Fibroblast of mammary gland (primary cell): ENCODE measurements around the gene PRSS36.
A peak's percentile ranks its signal among the peaks of the same experiment; 100 is the strongest.

Experiments
- DNase-seq: peaks from one replicate; pipeline ENCODE4 v3.0.0-alpha.2; 2010; ENCODE audit warnings: low read depth
- H3K4me3 ChIP-seq: 2 replicates; pipeline ENCODE4 v1.5.1; 2011; ENCODE audit warnings: low read depth, mild to moderate bottlenecking, low read length, moderate library complexity; ENCODE audit not compliant: control insufficient read depth
- TF ChIP-seq, protein P1 (sequence below): conservative IDR thresholded peaks from 2 replicates; pipeline ENCODE4 v1.5.1; 2011; ENCODE audit warnings: low read depth, low read length, inconsistent platforms; ENCODE audit not compliant: control insufficient read depth, insufficient read depth

Gene PRSS36

DNA sequence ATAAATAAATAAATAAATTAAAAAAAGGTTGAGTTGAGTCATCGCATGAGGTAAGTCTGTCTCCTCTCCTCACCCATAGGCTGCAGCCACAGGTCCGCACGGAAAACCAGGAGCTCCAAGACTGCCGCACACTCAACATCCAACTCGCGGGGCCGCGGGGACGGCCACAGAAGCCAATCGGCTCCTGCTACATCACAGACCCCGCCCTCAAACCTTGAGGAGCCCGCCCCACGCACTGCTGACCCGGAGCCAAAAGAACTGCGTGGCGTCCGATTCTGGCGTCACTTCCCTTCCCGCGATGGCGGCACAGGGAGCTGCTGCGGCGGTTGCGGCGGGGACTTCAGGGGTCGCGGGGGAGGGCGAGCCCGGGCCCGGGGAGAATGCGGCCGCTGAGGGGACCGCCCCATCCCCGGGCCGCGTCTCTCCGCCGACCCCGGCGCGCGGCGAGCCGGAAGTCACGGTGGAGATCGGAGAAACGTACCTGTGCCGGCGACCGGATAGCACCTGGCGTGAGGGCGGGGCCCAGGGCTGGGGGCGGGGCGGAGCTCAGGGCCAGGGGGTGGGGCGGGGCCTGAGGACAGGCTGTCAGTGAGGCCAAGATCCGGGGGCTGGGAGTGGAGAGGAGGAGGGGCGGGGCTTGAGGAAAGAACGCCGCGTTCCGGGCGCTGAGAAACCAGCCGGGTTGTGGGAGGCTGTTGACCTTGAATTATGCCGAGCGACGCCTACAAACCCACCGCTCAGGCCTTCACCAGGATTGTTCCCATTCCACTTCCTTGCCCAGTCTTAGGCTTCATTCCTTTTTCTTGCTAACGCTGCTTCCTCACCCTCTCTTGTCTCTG lies 32.3 kb downstream of the PRSS36 start, which contains the start of gene KAT8:
Gene KAT8 (plus strand): TSS at position 281 of the 839 bp plus-strand sequence. CDS start 18 bp downstream, at position 299.
- H3K4me3 ChIP-seq = peak within 1 kb of the TSS; percentile 87
- TF ChIP-seq, protein P1, sequence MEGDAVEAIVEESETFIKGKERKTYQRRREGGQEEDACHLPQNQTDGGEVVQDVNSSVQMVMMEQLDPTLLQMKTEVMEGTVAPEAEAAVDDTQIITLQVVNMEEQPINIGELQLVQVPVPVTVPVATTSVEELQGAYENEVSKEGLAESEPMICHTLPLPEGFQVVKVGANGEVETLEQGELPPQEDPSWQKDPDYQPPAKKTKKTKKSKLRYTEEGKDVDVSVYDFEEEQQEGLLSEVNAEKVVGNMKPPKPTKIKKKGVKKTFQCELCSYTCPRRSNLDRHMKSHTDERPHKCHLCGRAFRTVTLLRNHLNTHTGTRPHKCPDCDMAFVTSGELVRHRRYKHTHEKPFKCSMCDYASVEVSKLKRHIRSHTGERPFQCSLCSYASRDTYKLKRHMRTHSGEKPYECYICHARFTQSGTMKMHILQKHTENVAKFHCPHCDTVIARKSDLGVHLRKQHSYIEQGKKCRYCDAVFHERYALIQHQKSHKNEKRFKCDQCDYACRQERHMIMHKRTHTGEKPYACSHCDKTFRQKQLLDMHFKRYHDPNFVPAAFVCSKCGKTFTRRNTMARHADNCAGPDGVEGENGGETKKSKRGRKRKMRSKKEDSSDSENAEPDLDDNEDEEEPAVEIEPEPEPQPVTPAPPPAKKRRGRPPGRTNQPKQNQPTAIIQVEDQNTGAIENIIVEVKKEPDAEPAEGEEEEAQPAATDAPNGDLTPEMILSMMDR = no peak
- peak; percentile 97 for DNase-seq

DNA sequence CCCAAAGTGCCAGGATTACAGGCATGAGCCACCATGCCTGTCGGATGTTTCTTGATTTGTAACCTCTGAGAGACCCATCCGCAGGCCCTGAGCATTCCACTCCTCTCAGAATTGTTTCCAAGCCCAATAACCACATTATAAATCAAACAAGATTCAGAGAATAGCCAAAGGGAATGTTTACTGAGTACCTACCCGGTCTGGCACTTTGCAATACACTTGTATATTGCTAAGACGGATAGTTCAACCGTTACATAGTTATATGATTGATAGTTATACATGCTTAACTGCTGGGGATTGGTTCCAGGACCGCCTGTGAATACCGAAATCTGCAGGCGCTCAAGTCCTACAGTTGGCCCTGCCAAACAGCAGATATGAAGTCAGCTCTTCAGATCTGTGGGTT lies 35.4 kb downstream of the PRSS36 start:
- H3K4me3 ChIP-seq = no peak overlapping the region
- DNase-seq = peak; percentile 24
- TF ChIP-seq, protein P1 = no peak

DNA sequence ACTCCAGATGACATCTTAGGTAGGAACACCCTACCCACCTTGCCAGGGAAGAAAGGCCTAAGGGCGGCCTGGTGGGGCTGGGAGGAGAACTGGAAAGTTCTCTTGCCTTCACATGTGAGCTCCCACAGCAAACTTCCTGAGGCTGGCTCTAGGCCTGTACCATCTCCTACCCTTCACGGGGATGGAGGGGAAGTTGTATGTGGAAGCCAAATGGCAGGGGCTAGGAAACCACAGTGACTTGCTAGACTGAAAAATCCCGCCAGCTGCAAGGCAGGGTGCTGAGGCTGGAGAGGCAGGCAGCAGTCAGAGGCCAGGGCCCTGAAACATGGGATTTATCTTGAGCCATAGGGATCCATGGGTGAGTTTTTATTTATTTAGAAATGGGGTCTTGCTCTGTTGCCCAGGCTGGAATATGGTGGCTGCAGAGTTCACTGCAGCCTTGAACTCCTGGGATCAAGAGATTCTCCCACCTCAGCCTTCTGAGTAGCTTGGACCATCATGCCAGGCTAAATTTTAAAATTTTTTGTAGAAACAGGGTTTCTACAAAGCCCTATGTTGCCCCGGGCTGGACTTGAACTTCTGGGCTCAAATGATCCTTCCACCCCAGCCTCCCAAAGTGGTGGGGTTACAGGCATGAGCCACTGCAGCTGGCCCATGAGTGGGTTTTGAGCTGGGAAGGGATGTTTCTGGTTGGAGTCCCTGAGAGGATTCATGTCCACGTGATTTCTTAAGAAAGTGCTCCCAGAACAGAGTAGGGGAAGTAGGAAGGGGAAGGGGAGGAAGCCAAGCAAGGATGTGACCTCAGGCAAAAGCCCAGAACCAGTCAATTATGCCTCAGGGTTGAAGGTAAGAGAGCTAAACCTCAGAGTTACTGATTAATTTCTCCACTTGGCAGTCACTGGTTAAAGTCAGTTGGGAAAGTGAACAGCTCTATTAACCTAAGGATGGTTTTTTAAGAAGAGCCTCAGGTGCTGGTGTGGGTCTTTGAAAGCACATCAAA lies 36.4 kb downstream of the PRSS36 start:
- no peak overlapping the region for H3K4me3 ChIP-seq
- DNase-seq = no peak
- TF ChIP-seq, protein P1 = no peak

DNA sequence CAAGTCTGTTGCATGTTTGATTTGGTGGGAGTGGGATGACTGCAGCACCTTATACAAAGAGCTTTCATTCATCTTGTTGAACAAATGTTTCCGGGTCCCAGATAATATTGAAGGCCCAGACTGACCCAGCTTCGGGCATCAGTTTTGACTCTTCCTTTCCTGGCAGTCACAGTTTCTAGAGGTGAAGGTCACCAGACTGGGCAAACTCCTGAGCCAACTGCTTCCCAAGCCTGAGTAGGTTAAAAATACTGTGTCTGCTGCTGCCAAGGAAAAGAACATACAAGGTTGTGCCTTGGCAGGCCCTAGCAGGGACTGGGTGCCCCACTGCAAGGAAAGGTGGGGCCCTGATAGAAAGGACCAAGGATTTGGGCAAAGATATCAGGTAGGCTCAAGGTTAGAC lies 37.2 kb downstream of the PRSS36 start:
- no peak for DNase-seq
- TF ChIP-seq, protein P1 = no peak
- no peak overlapping the region for H3K4me3 ChIP-seq

DNA sequence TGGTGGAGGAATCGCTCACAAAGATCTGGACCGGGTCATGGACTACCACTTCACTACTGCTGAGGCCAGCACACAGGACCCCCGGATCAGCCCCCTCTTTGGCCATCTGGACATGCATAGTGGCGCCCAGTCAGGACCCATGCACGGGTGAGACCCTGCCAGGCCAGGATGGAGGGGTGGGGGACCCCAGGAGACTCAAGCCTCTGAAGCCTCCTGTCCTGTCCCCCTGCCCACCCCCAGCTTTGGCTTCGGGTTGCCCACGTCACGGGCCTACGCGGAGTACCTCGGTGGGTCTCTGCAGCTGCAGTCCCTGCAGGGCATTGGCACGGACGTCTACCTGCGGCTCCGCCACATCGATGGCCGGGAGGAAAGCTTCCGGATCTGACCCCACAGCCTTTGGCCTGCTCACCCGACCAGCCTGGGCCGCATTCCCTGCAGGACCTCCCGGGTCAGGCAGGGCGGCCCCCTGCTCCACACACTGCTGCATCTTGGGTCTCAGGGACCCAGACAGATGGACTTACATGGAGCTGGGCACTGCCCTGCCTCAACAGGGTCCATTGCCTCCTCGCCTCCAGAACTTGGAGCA lies 37.9 kb downstream of the PRSS36 start:
- no peak for DNase-seq
- no peak overlapping the region for H3K4me3 ChIP-seq
- TF ChIP-seq, protein P1 = no peak
